GM21381 (cell line): ENCODE data around the gene ELAC2.
"Not testable (repeated sequence)": the region's sequence is repeated elsewhere in the genome, so short reads cannot be mapped to it uniquely, and the experiment has no call there.

Experiments
- ATAC-seq: cut with Tn5 transposase; IDR thresholded peaks from one replicate; pipeline ENCODE4 v1.9.1; 2021; ENCODE audit warnings: mild to moderate bottlenecking, moderate library complexity; ENCODE audit not compliant: unreplicated experiment

The ELAC2 gene

GRCh38 chr17:12993631-12994030, 24.2 kb downstream of the ELAC2 start:
- no peak for ATAC-seq

- ATAC-seq, result no peak
These were observed 25.2 kb downstream of the ELAC2 start for GRCh38 chr17:12992676-12993075.

GRCh38 chr17:12990926-12991325, 26.9 kb downstream of the ELAC2 start:
- ATAC-seq, result no peak

DNA sequence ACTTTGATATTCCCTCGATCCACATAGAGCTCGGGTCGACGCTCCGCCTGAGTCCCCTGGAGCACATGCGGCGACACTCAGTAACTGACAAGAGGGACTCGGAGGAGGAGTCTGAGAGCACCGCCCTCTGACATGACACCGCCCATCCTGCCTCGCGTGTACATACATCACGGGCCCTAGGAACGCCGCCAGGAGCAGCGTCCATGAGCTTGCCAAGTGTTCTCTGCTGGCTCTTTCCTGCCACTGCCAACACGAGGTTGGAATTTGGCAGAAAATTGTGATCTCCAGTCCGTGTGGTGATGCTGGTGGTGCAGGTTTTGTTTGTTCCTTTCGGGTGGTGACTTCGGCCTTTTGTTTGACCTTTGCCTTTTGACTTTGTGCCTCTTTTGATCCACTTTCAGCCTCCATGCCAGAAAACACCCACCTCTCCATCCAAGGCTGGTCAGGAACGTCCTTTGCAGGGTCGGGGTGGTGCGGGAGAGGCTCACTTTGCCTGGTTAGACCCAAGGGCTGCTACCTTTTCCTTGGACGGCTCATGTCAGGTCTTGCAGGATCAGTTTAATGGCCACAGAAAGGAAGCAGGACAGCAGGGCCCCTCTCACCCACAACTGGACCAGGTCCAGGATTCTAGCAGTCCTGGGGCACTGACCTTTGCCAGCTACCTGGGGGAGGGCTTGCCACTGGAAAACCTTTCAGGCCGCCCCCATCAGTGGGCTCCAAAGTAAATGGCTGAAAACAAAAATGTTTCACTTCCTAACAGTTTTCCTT, 27.6 kb downstream of the ELAC2 start:
- no peak for ATAC-seq

DNA sequence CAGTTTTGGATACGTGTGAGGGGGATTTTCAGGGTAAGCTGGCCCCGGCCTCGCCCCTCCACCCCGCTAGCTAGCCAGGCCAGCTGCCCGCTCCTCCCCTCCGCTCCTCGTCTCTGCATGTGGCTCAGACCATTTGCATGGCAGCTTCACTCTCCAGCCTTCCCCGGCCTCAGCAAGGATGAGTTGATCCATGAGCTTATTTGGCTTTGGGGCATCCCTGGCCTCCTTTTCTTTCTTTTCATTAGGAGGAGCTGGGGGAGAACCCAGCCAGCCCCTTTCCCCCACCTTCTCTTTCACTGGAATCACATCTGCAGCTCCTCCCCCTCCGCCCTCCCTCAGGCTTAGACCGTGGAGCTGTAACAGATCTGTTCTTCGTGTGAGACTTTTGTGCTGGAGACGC, 30.7 kb downstream of the ELAC2 start:
- ATAC-seq, result no peak

DNA sequence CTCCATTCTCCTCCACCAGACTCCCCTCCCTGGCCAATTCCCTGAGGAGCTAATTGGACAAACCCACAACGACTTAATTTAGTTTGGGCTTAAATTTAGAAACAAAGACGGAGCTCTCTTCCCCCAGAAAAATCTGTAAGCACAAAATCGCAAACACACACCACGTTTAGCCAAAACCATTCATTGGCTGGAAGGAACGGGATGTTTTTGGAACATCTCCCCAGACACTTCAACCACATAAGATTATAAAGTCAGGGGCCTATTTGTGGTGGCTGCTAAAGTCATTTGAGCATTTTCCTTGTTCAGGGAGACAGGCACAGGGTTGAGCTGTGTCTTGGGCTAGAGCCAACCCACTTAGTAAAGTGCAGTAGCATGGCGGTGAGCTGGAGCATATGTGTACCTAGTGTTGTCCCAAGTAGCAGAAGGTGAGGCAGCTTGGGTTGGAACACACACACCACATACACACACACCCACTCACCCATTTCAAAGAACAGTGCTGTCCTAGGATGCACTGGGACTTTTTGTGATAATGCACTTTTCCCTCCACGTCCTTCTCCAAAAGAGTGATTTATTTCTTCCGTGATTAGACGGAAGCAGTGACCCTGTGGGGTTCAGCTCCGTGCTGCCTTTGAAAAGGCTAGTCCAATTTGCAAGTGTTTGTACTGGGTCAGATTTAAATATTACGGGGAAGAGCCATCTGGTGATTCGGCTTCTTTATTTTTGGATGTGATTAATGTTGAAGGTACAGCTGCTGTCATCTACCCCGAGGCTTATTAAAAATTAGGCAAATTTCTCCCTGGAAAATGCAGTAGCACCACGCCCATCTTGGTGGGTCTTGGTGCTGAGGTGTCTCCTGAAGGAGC, 32.2 kb downstream of the ELAC2 start:
- no peak for ATAC-seq

DNA sequence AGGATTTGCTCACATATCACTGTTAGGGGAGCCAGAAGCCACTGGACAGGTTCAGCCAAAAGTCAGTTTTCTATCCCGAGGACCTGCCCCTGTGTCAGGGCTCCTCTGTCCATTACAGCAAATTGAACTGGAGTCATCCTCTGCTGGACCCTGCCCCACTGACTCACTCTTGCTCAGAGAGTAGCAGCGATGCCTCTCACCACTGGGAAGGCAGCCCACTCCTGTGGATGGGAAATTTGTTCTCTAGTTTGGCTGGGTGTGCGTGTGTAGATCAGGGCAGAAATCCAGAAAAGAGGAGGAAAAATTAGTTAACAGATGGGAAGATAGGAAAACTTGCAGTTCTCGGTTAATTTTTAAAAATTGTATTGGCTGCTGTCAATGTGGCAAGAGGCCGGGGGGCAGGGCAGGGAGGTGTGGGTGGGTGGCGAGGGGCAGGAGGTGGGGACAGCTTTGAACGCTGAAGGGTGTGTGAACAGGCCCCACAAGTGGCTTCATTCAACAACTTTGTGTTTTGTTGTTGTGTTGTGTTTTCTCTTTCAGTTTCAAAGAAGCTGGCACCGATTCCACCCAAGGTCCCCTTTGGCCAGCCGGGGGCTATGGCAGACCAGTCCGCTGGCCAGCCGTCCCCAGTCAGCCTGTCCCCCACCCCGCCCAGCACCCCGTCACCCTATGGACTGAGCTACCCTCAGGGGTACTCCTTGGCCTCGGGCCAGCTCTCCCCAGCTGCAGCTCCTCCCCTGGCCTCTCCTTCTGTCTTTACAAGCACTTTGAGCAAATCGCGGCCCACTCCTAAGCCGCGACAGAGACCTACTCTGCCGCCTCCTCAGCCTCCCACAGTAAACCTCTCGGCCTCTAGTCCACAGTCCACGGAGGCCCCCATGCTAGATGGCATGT, 33.6 kb downstream of the ELAC2 start:
- no peak for ATAC-seq

GRCh38 chr17:12982224-12982623, 35.6 kb downstream of the ELAC2 start:
- ATAC-seq, result no peak

- no peak for ATAC-seq
These were observed 37.9 kb downstream of the ELAC2 start for GRCh38 chr17:12979826-12980500.

- no peak for ATAC-seq
These were observed 38.6 kb downstream of the ELAC2 start for GRCh38 chr17:12979246-12979645.

- ATAC-seq, result not testable (repeated sequence)
These were observed 39.0 kb downstream of the ELAC2 start for GRCh38 chr17:12978787-12979186.

DNA sequence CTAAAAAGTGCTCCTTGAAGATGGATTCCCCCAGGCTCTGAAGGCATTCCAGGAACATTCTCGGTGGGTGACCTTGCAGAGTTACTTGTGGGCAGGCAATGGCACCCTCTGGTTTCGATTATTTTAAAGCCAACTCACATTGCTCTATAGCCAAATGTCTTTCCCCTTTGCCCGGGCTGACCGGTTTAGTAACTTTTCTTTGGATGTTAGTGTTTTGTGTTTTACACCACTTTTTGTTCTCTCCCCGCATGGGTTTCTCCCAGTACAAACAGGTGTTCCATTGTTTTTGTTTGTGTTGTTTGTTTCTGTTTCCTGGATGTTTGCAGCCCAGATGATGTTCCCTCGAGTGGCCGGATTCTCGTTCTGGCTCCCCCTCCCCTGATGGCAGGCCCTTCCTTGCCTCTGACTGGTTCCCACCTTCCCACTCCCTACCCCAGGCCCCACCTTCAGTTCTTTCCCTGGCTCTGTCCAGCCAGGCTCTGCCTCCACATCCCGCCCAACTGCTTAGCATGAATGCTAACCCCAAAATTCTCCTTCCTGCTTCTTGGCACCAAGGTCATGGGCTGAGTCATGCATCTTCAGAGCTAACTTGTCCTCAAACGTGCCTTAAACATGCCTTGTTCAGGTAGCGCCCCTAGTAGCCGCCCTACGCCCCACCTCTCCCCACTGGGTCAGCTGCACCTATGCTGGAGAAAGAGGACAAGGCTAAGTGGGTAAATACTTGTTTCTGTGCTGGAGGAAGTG, 40.6 kb downstream of the ELAC2 start:
- ATAC-seq, result no peak

GRCh38 chr17:12974005-12974531, 43.8 kb downstream of the ELAC2 start:
- no peak for ATAC-seq

DNA sequence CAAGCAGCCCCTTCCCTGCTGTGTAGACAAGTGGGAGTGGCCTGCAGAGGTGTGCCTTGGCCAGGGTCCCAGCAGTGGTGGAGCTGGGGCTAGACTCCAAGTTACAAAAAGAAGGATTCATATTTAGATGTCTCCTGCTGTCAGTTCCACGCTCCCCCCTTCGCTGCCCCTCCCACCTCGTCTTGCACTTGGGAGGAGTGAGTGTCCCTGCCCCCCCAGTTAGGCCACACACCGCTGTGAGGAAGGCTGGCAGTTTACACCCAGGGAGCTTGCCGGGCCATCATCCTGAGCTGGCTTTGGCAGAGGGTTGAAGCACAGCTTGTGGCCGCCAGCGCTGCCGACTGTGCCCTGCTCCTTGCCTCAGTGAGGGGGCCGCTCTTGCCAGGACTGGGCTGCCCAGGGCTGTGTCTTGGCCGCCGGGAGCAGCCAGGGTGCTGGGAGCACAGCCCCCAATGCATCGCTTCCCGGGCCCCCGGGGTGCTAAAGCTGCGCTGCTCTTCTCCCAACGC, 44.3 kb downstream of the ELAC2 start:
- no peak for ATAC-seq

GRCh38 chr17:12967962-12968361, 49.9 kb downstream of the ELAC2 start:
- no peak for ATAC-seq

- ATAC-seq, result no peak
These were observed 51.4 kb downstream of the ELAC2 start for GRCh38 chr17:12966413-12966812.

DNA sequence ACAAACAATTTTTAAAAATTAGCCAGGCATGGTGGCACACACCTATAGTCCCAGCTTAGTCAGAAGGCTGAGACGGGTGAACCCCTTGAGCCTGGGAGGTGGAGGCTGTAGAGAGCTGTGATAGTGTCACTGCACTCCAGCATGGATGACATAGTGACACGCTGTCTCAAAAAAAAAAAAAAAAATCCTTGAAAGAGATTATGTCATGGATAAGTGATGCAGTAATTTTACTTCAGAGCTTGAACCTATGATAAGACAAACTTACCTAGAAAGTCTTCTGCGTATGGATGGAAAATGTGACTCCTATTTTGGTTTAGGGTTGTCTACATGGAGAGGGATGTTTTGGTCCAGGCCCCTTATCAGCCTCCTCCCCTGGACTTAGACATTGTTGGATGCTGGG, 51.8 kb downstream of the ELAC2 start:
- ATAC-seq, result no peak

- no peak for ATAC-seq
These were observed 53.0 kb downstream of the ELAC2 start for GRCh38 chr17:12964840-12965239.

GRCh38 chr17:12964162-12964561, 53.7 kb downstream of the ELAC2 start:
- ATAC-seq, result no peak
